ENCODE data around the gene SLC4A3. TPM values are rescaled to one million over a fixed set of nuclear protein-coding genes. Genes with fewer than 3 reads are reported as not detected.

Gene SLC4A3
- total RNA-seq, 1 experiment from 2014 or later: 0.52 TPM

GRCh38 chr2:219643084-219643473 is 15.6 kb downstream of the SLC4A3 start:
- TF ChIP-seq CTCF (conservative IDR thresholded peaks at IDR 0.05; ENCODE audit: low read depth, low read length): no peak
- no peak for TF ChIP-seq EZH2 (IDR thresholded peaks at IDR 0.05; ENCODE audit: borderline replicate concordance, low read depth, low read length, poor library complexity, severe bottlenecking)
- no peak overlapping the region for H3K27ac ChIP-seq (ENCODE audit: low read depth, low read length, poor library complexity, severe bottlenecking)
- no peaks in the 10 kb centered on the region for H3K27me3 ChIP-seq (replicated peaks; ENCODE audit: insufficient read depth, low read depth, low read length, poor library complexity)
- ChIA-PET POLR2A (ENCODE audit: low non-redundant PET) (no interaction called here), CTCF (no interaction called here)
- H3K4me1 ChIP-seq (ENCODE audit: insufficient read depth, low read length, poor library complexity, severe bottlenecking): peaks cover 9% of the 10 kb centered on the region
- no peak overlapping the region for H3K4me3 ChIP-seq (ENCODE audit: low read depth, low read length, poor library complexity, severe bottlenecking)
- DNase-seq (ENCODE audit: low spot score): no peak
- BruUV-seq (replicated peaks): no TSS peak
- no peaks in the 10 kb centered on the region for H3K9me3 ChIP-seq (ENCODE audit: low read depth, low read length, poor library complexity, severe bottlenecking)
- no peaks in the 10 kb centered on the region for H3K36me3 ChIP-seq (ENCODE audit: insufficient read depth, low read length, poor library complexity, severe bottlenecking)
- intact Hi-C loops (cut with micrococcal nuclease; ENCODE audit: unreplicated experiment): loop anchor here (2.0 to 5.0 kb wide), 2 partner anchors 46 to 241 kb away; no protein-coding TSS in a partner anchor

DNA sequence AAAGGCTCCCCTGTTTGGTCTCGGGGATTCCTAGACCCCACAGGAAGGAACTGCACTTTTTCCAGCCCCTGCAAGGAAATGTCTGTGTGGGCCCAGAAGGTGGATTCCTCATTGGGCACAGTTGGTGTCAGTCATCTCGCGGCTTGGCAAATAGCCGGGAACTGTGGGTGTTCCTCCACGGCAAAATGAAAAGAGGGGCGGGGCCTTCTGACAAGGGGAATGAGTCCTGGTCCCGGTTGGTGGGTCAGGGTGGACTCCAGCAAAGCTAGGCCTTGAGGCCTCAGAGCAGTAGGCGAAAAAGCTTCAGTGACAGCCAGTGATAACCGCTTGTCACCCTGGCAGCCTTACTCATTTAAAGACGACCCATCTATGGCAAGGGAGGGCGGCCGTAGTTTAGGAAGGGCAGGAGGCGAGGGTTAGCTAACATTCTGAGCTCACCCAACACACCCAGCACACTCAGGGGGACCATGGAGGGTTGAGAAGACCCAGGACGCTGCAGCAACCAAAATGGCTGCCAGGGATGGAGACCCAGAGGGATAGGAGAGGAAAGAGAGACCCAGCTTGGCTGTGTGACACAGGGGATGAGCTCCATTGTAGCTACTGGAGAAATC is 16.5 kb downstream of the SLC4A3 start:
- H3K36me3 ChIP-seq (ENCODE audit: insufficient read depth, low read length, poor library complexity, severe bottlenecking): no peaks in the 10 kb centered on the region
- no peaks in the 10 kb centered on the region for H3K9me3 ChIP-seq (ENCODE audit: low read depth, low read length, poor library complexity, severe bottlenecking)
- ChIA-PET CTCF (interaction anchor here (0.6 to 1.0 kb wide), 2 partner anchors 14 to 101 kb away, joined by 3 to 4 read pairs; partner anchors contain the start of gene CHPF), POLR2A (ENCODE audit: low non-redundant PET) (no interaction called here)
- no peaks in the 10 kb centered on the region for H3K27me3 ChIP-seq (replicated peaks; ENCODE audit: insufficient read depth, low read depth, low read length, poor library complexity)
- no peak overlapping the region for H3K4me3 ChIP-seq (ENCODE audit: low read depth, low read length, poor library complexity, severe bottlenecking)
- TF ChIP-seq CTCF (conservative IDR thresholded peaks at IDR 0.05; ENCODE audit: low read depth, low read length): no peak
- TF ChIP-seq EZH2 (IDR thresholded peaks at IDR 0.05; ENCODE audit: borderline replicate concordance, low read depth, low read length, poor library complexity, severe bottlenecking): no peak
- no peak for DNase-seq (ENCODE audit: low spot score)
- intact Hi-C loops (cut with micrococcal nuclease; ENCODE audit: unreplicated experiment): loop anchor here (2.0 to 5.0 kb wide), 2 partner anchors 45 to 242 kb away; no protein-coding TSS in a partner anchor
- peaks cover 9% of the 10 kb centered on the region for H3K4me1 ChIP-seq (ENCODE audit: insufficient read depth, low read length, poor library complexity, severe bottlenecking)
- no TSS peak for BruUV-seq (replicated peaks)
- H3K27ac ChIP-seq (ENCODE audit: low read depth, low read length, poor library complexity, severe bottlenecking): no peak overlapping the region

DNA sequence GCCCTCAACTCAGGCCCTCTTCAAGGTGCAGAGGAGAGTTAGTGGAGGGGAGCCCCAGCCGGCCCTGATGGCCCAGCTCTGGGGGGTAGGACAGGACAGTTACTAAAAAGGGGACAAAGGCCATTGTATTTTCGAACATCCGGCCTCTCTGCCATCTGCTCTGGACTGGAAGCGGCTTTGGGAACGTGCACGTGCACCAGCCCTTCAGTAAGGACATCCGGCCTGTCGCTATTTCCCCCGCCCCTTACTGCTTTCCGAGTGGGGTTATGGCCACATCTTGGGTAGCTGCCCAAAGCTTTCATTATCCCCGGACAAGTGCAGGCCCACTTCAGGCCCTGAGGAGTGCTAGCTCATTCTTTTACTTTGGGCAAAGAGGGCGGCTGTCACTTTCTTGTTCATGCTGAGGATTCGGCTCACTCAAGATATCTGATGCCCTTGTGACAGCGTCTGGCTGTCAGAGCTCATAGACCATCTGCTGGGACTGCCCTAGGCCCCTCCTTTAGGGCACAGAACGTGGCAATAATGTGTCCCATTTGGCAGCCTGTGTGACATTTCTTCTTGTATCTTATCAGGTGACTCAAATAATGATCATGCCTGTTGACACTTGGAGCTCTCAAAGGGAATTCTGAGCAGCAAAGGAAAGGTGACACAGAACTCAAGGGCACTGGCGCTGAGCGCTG is 17.5 kb downstream of the SLC4A3 start:
- intact Hi-C loops (cut with micrococcal nuclease; ENCODE audit: unreplicated experiment): loop anchor here (5.0 kb wide), 1 partner anchor 243 kb away; no protein-coding TSS in a partner anchor
- no peaks in the 10 kb centered on the region for H3K36me3 ChIP-seq (ENCODE audit: insufficient read depth, low read length, poor library complexity, severe bottlenecking)
- no peaks in the 10 kb centered on the region for H3K9me3 ChIP-seq (ENCODE audit: low read depth, low read length, poor library complexity, severe bottlenecking)
- no TSS peak for BruUV-seq (replicated peaks)
- no peak for DNase-seq (ENCODE audit: low spot score)
- H3K27ac ChIP-seq (ENCODE audit: low read depth, low read length, poor library complexity, severe bottlenecking): no peak overlapping the region
- peaks cover 9% of the 10 kb centered on the region for H3K4me1 ChIP-seq (ENCODE audit: insufficient read depth, low read length, poor library complexity, severe bottlenecking)
- POLR2A ChIA-PET (ENCODE audit: low non-redundant PET): interaction anchor here (0.5 kb wide), 1 partner anchor 41 kb away, joined by 5 read pairs; no protein-coding TSS in a partner anchor
- no peak overlapping the region for H3K4me3 ChIP-seq (ENCODE audit: low read depth, low read length, poor library complexity, severe bottlenecking)
- TF ChIP-seq CTCF (conservative IDR thresholded peaks at IDR 0.05; ENCODE audit: low read depth, low read length) (no peak), EZH2 (IDR thresholded peaks at IDR 0.05; ENCODE audit: borderline replicate concordance, low read depth, low read length, poor library complexity, severe bottlenecking) (no peak)
- H3K27me3 ChIP-seq (replicated peaks; ENCODE audit: insufficient read depth, low read depth, low read length, poor library complexity): peaks cover under 1% of the 10 kb centered on the region
- CTCF ChIA-PET: interaction anchor here (0.6 to 1.0 kb wide), 2 partner anchors 15 to 102 kb away, joined by 3 to 4 read pairs; partner anchors contain the start of gene CHPF
